Measurements from ENCODE around the gene NDUFB10. TPM values are rescaled to one million over a fixed set of nuclear protein-coding genes. Genes with fewer than 3 reads are reported as not detected.

Gene NDUFB10
- total RNA-seq, 2 donors from 2014 or later = 39.2 to 86.1 TPM

- WGBS, 2 donors = 7 to 20% methylated on average over 1 to 17 of the region's 17 CpGs
- TF ChIP-seq, protein P1, sequence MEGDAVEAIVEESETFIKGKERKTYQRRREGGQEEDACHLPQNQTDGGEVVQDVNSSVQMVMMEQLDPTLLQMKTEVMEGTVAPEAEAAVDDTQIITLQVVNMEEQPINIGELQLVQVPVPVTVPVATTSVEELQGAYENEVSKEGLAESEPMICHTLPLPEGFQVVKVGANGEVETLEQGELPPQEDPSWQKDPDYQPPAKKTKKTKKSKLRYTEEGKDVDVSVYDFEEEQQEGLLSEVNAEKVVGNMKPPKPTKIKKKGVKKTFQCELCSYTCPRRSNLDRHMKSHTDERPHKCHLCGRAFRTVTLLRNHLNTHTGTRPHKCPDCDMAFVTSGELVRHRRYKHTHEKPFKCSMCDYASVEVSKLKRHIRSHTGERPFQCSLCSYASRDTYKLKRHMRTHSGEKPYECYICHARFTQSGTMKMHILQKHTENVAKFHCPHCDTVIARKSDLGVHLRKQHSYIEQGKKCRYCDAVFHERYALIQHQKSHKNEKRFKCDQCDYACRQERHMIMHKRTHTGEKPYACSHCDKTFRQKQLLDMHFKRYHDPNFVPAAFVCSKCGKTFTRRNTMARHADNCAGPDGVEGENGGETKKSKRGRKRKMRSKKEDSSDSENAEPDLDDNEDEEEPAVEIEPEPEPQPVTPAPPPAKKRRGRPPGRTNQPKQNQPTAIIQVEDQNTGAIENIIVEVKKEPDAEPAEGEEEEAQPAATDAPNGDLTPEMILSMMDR (IDR thresholded peaks at IDR 0.05) = no peak
- peak; percentile 21 to 69 (median 67) for TF ChIP-seq POLR2A (IDR thresholded peaks at IDR 0.05)
- peak; percentile 68 to 79 (median 72) for DNase-seq
Observed at GRCh38 chr16:1942047-1942809, 17.1 kb upstream of the NDUFB10 start.

GRCh38 chr16:1942810-1943726 is 16.3 kb upstream of the NDUFB10 start, which contains the start of gene MSRB1:
Gene MSRB1 (minus strand): TSS chr16:1943199. CDS start chr16:1943156, 43 bp downstream.
- no peaks in the 10 kb centered on the region for H3K27me3 ChIP-seq
- TF ChIP-seq, protein P1 (IDR thresholded peaks at IDR 0.05) = peak in 3 of 7 experiments; percentile 4 to 18 (median 8)
- peak; percentile 99 for TF ChIP-seq POLR2A (IDR thresholded peaks at IDR 0.05)
- intact Hi-C loops (cut with DNase I) = no loop called here
- peak; percentile 81 for ATAC-seq
- peak; percentile 100 for DNase-seq
- peaks cover 44% of the 10 kb centered on the region for H3K4me1 ChIP-seq
- 1% methylated on average over 25 to 55 of the region's 77 CpGs for WGBS, 2 donors
- peak within 1 kb of the TSS; percentile 81 to 95 (median 94) for H3K27ac ChIP-seq
- no peaks in the 10 kb centered on the region for H3K9me3 ChIP-seq
- H3K4me3 ChIP-seq = peak within 1 kb of the TSS; percentile 63 to 65
- H3K36me3 ChIP-seq (replicated peaks in 1 of 2; ENCODE audit: insufficient read depth in 1 of 2, low read depth in 2 of 2) = peaks cover 4 to 6% of the 10 kb centered on the region in 2 donors

More at GRCh38 chr16:1942047-1942809, 17.1 kb upstream of the NDUFB10 start:
- no peaks in the 10 kb centered on the region for H3K9me3 ChIP-seq
- peak overlapping the region; percentile 81 to 95 (median 94) for H3K27ac ChIP-seq
- H3K36me3 ChIP-seq (replicated peaks in 1 of 2; ENCODE audit: insufficient read depth in 1 of 2, low read depth in 2 of 2) = peaks cover 6 to 8% of the 10 kb centered on the region in 2 donors
- peaks cover 52% of the 10 kb centered on the region for H3K4me1 ChIP-seq
- H3K27me3 ChIP-seq = no peaks in the 10 kb centered on the region
- ATAC-seq = peak; percentile 14
- intact Hi-C loops (cut with DNase I) = no loop called here
- peak overlapping the region; percentile 63 to 65 for H3K4me3 ChIP-seq

DNA sequence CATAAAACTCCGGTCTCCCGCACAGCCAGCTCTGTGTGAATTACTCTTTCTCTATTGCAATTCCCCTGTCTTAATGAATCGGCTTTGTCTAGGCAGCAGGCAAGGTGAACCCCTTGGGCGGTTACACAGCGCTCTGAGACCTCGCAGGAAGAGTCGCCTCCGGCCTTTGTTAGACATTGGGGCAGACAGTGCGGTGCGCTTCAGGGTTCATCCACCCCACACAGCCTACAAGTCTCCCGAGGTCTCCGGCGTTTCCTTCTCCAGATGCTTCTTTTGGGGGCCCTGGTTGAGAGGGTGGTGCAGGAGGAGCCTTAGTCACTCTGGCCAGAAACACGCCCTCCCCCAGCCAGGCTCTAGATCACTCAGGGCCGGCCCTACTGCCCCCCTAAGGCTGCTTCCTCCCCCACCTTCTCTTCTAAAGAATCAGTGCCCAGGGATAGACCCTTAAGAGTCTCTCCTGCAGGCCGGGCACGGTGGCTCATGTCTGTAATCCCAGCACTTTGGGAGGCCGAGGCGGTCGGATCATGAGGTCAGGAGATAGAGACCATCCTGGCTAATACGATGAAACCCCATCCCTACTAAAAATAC is 14.6 kb upstream of the NDUFB10 start:
- Histone ChIP-seq H3K36me3 (replicated peaks in 1 of 2; ENCODE audit: insufficient read depth in 1 of 2, low read depth in 2 of 2) (no peaks in the 10 kb centered on the region), H3K4me3 (no peak overlapping the region), H3K4me1 (peaks cover 28% of the 10 kb centered on the region), H3K27ac (no peak overlapping the region), H3K9me3 (no peaks in the 10 kb centered on the region), H3K27me3 (no peaks in the 10 kb centered on the region)
- intact Hi-C loops (cut with DNase I) = no loop called here
- no peak for TF ChIP-seq POLR2A (IDR thresholded peaks at IDR 0.05)
- TF ChIP-seq, protein P1 (IDR thresholded peaks at IDR 0.05) = no peak
- DNase-seq (no peak), ATAC-seq (no peak)
- WGBS, 2 donors = 90 to 94% methylated on average over 16 to 21 of the region's 21 CpGs

DNA sequence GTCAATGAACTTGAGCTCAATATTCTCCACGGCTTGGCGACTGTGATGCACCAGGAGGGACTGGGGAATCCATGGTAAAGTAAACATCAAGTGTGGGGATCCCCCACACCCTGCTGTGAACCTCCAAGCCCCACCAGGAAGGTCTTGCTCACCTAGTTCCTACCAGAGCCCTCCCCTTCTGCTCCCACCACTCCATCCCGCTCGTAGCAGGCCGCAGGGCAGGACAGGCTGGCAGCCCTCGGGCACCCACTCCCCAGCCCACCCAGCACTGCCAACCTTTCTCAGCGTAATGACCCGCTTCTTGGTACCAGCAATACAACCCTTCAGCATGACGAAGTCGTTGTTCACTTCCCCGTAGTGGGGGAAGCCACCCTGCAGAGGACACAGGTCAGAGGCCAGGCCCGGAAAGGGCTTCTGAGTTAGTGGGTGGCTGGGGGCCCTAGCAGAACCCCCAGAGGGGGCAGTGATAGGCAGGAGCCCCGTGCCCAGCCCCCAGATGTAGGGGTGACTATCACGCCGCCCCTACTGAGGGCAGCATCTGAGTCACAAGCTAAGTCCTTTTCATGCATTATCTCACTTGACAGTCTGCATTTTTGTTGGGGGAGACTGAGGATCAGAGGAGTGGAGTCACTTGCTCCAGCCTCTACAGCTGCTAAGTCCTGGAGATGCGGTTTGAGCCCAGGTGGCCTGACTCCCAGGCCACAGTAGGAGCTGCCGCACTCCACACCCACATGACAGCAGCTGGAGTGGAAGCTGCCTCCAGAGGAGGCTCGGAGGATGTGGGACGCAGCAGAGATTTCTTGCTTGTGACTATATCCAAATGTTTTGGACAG is 13.6 kb upstream of the NDUFB10 start:
- intact Hi-C loops (cut with DNase I) = no loop called here
- no peak overlapping the region for H3K4me3 ChIP-seq
- H3K27ac ChIP-seq = no peak overlapping the region
- H3K9me3 ChIP-seq = no peaks in the 10 kb centered on the region
- no peaks in the 10 kb centered on the region for H3K27me3 ChIP-seq
- no peaks in the 10 kb centered on the region for H3K36me3 ChIP-seq (replicated peaks in 1 of 2; ENCODE audit: insufficient read depth in 1 of 2, low read depth in 2 of 2)
- ATAC-seq = no peak
- peak in 1 of 4 donors; percentile 47 for DNase-seq
- peaks cover 18% of the 10 kb centered on the region for H3K4me1 ChIP-seq
- TF ChIP-seq, protein P1 (IDR thresholded peaks at IDR 0.05) = no peak
- TF ChIP-seq POLR2A (IDR thresholded peaks at IDR 0.05) = no peak
- WGBS, 2 donors = 79 to 82% methylated on average over 19 of the region's 19 CpGs

Measured in body of pancreas (tissue), 4 donors.